ENCODE results near the gene ARL13A. TPM values are rescaled to one million over a fixed set of nuclear protein-coding genes. Genes with fewer than 3 reads are reported as not detected.

Gene ARL13A
- total RNA-seq, 1 donor from 2014 or later, result not detected

DNA sequence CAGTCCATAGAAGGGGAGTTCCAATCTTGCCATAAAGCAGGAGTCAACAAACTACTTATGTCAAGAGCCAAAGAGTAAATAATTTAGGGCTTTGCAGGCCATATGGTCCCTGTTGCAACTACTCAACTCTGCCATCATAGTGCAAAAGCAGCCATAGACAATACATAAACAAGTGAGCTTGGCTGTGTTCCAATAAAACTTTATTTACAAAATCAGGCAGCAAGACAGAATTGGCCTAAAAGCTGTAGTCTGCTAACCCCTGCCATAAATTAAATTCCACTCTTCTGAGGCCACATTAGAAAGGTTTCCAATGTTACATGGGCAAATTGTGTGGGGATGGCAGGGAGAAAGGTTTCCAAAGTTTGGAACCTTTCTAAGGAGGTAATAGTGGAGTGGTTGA lies 67.7 kb downstream of the ARL13A start:
- DNase-seq (ENCODE audit: low read depth, low spot score), result no peak
- Mint-ChIP-seq H3K4me3 (no peak overlapping the region), H3K4me1 (no peaks in the 10 kb centered on the region), H3K9me3 (no peaks in the 10 kb centered on the region), H3K36me3 (ENCODE audit: low read depth) (peaks cover 4% of the 10 kb centered on the region), H3K27me3 (ENCODE audit: low read depth) (no peaks in the 10 kb centered on the region), H3K27ac (ENCODE audit: unreplicated experiment) (no peak overlapping the region)
- TF ChIP-seq, protein P1, sequence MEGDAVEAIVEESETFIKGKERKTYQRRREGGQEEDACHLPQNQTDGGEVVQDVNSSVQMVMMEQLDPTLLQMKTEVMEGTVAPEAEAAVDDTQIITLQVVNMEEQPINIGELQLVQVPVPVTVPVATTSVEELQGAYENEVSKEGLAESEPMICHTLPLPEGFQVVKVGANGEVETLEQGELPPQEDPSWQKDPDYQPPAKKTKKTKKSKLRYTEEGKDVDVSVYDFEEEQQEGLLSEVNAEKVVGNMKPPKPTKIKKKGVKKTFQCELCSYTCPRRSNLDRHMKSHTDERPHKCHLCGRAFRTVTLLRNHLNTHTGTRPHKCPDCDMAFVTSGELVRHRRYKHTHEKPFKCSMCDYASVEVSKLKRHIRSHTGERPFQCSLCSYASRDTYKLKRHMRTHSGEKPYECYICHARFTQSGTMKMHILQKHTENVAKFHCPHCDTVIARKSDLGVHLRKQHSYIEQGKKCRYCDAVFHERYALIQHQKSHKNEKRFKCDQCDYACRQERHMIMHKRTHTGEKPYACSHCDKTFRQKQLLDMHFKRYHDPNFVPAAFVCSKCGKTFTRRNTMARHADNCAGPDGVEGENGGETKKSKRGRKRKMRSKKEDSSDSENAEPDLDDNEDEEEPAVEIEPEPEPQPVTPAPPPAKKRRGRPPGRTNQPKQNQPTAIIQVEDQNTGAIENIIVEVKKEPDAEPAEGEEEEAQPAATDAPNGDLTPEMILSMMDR (conservative IDR thresholded peaks at IDR 0.05), result no peak

GRCh38 chrX:101040197-101040596 lies 70.7 kb downstream of the ARL13A start:
- TF ChIP-seq, protein P1 (conservative IDR thresholded peaks at IDR 0.05), result no peak
- no peak overlapping the region for H3K4me3 Mint-ChIP-seq
- no peaks in the 10 kb centered on the region for H3K27me3 Mint-ChIP-seq (ENCODE audit: low read depth)
- peaks cover 5% of the 10 kb centered on the region for H3K36me3 Mint-ChIP-seq (ENCODE audit: low read depth)
- no peak overlapping the region for H3K27ac Mint-ChIP-seq (ENCODE audit: unreplicated experiment)
- DNase-seq (ENCODE audit: low read depth, low spot score), result no peak
- H3K9me3 Mint-ChIP-seq, result no peaks in the 10 kb centered on the region
- no peaks in the 10 kb centered on the region for H3K4me1 Mint-ChIP-seq

Other genes with a start within 250 kb of the ARL13A start
- 3.8 and 4.5 TPM in 2 replicates for gene SYTL4, start 237.6 kb upstream of the ARL13A start, total RNA-seq
- 28.7 and 30.1 TPM in 2 replicates for gene CSTF2, start 149.3 kb upstream of the ARL13A start, total RNA-seq
- not detected in 2 replicates for gene NOX1, start 95.3 kb upstream of the ARL13A start, total RNA-seq
- gene XKRX, start 40.8 kb upstream of the ARL13A start, total RNA-seq, result 0.41 and 0.51 TPM in 2 replicates
- 15.7 and 17.1 TPM in 2 replicates for gene TRMT2B, start 82.4 kb downstream of the ARL13A start, total RNA-seq
- gene TMEM35A, start 109.2 kb downstream of the ARL13A start, total RNA-seq, result 8.7 and 9.1 TPM in 2 replicates
- 39.8 TPM in 2 replicates for gene CENPI, start 128.5 kb downstream of the ARL13A start, total RNA-seq

Measured in neural crest cell (in vitro differentiated cells).